GM12874 (cell line): ENCODE results near the gene LRRC3.

Experiments used
- CTCF ChIP-seq: IDR thresholded peaks from 2 replicates; pipeline ENCODE4 v1.5.1; 2011; ENCODE audit warnings: low read depth, mild to moderate bottlenecking, control low read depth, low read length, moderate library complexity; ENCODE audit not compliant: insufficient read depth

The LRRC3 gene

GRCh38 chr21:44456915-44457736, 1.8 kb downstream of the LRRC3 start:
- no peak for TF ChIP-seq CTCF

- no peak for TF ChIP-seq CTCF
These were observed 3.8 kb downstream of the LRRC3 start for GRCh38 chr21:44458971-44459711.

- TF ChIP-seq CTCF, result no peak
These were observed 4.6 kb downstream of the LRRC3 start for GRCh38 chr21:44459712-44460440.

GRCh38 chr21:44460441-44460755, 5.1 kb downstream of the LRRC3 start:
- no peak for TF ChIP-seq CTCF

GRCh38 chr21:44461005-44461404, 5.7 kb downstream of the LRRC3 start:
- TF ChIP-seq CTCF, result no peak

- TF ChIP-seq CTCF, result no peak
These were observed 6.2 kb downstream of the LRRC3 start for GRCh38 chr21:44461464-44462001.
